Measurements from ENCODE around the gene DUSP9. TPM values are rescaled to one million over a fixed set of nuclear protein-coding genes. Genes with fewer than 3 reads are reported as not detected.

DUSP9 gene
- total RNA-seq, 2 donors from 2014 or later = not detected

DNA sequence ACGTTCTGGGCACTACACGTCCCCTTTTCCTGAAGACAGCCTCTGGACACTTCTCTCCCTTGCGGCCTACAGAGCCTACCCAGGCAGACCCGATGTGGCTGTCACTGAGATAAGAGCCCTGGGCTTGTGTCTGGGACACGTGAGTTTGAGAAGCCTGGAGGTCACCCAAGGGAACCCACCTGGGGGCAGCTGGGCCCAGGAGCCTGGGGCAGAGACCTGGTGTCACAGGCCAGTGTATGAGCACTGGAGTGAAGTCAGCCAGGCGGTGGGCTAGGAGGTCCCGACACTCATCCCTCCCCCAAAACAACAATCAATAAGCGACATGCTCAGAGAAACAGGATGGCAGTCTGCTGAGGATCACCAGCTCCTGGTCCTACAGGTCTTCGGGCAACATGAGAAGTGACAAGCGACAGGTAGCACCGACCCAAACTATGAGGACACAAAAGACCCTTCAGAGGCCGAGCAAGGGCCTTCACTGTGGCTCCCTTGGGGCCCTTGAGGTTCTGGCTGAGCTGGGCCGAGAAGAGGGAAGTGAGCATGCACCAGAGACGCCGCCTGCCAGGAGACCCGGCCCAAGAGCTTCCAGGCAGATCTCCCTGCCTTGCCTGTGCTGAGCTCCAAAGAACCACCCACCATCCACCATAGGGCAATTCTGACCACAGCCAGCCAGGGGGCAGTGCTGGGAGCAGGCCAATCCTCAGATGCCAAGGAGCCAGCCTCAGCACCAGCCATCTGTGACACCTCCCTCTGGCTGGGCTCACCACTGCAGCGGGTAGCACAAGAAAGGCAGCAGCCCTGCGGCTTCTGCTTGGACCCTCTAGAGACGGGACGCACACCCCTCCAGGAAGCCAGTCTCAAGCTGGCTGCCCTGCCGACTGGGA, 11.0 kb upstream of the DUSP9 start:
- Mint-ChIP-seq H3K9me3 (peaks cover 3% of the 10 kb centered on the region), H3K4me3 (no peak overlapping the region), H3K27me3 (peaks cover 3 to 4% of the 10 kb centered on the region in 2 donors), H3K4me1 (ENCODE audit: low read depth in 2 of 2) (no peaks in the 10 kb centered on the region), H3K36me3 (peaks cover 4% of the 10 kb centered on the region), H3K27ac (no peak overlapping the region)
- ATAC-seq (peak in 1 of 2 donors; percentile 38), DNase-seq (ENCODE audit: low spot score) (peak; percentile 58)

DNA sequence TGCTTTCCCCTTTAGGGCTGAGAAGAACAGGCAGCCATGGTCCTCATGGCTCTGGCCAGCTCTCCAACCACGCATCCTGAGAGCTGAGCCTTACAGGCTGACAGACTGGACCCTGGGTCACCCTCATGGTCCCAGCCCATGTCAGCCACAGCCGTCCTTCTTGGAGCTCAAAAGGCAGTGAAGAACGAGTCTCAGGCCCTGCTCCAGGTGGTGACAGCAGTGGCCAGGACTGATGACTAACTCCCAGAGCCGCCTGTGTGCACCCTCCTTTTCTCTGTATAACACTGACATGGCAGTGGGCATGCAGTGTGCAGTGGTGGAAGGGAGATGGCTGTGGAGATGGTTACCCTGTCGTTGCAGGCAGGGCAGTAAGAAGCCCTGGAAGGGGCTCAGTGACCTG, 10.3 kb upstream of the DUSP9 start:
- Mint-ChIP-seq H3K9me3 (no peaks in the 10 kb centered on the region), H3K4me1 (ENCODE audit: low read depth in 2 of 2) (no peaks in the 10 kb centered on the region), H3K36me3 (no peaks in the 10 kb centered on the region), H3K4me3 (no peak overlapping the region), H3K27me3 (peaks cover 0 to 3% of the 10 kb centered on the region in 2 donors), H3K27ac (no peak overlapping the region)
- peak; percentile 8 for DNase-seq (ENCODE audit: low spot score)
- no peak for ATAC-seq

DNA sequence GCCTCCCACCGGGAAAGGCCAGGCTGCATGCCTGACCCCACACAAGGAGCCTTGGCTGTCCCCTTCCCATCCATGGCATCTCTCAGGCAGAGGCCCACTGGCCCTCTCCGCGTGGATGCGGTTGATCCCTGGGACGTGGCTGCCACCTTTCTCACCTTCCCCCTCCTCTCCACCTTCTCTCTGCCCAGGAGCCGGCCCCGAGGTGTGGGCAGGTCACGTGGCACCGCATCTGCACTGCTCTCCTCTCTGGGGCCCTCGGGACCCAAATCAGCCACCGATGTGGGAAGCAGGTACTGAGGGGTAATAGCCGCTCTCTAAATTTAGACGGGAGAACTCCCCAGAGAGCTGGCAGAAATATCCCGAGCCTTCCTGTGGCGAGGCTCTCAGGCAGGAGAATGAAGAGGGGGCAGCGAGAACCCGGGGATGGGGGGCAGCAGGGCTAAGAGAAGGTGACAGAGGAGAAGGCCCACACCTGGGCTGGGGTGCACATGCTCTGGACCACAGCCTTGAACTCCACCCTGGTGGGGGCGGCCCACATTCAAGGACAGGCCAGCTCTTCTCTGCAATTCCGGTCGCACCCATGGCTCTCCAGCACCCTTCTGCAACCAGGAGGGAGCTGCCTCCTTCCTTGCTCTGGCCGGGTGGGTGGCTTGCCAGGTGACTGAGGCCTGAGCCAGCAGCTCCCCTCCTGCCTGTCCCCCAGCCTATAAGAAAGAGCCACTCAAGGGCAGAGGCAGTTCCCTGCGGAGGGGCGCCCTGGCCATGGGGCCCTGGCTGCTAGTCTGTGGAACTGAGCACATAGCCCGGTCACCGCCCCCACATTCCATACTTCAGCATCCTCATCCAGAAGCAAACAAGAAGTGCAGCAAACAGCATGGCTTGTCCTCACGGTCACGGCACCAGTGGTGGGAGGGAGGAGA, 9.6 kb upstream of the DUSP9 start:
- H3K36me3 Mint-ChIP-seq = no peaks in the 10 kb centered on the region
- peaks cover 0 to 3% of the 10 kb centered on the region in 2 donors for H3K27me3 Mint-ChIP-seq
- H3K4me3 Mint-ChIP-seq = no peak overlapping the region
- DNase-seq (ENCODE audit: low spot score) (peak; percentile 40), ATAC-seq (no peak)
- no peak overlapping the region for H3K27ac Mint-ChIP-seq
- H3K9me3 Mint-ChIP-seq = no peaks in the 10 kb centered on the region
- no peaks in the 10 kb centered on the region for H3K4me1 Mint-ChIP-seq (ENCODE audit: low read depth in 2 of 2)

DNA sequence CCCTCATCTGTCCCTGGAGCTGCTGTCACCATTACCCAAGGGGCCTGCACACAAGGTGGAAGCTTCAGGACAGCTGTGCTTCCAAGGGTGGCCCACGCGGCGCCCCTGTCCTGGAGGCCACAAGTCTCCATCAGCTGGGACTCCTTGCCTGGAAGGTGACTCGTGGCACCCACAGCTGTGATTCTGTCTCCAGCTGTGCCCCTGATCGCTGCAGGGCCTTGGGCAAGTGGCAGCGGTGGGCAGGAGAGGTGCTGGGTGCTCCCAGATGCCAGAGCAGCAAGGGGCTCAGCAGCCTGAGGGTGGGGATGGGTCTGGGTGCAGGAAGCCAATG, 9.0 kb upstream of the DUSP9 start:
- no peaks in the 10 kb centered on the region for H3K36me3 Mint-ChIP-seq
- no peaks in the 10 kb centered on the region for H3K4me1 Mint-ChIP-seq (ENCODE audit: low read depth in 2 of 2)
- no peaks in the 10 kb centered on the region for H3K9me3 Mint-ChIP-seq
- peaks cover 0 to 8% of the 10 kb centered on the region in 2 donors for H3K27me3 Mint-ChIP-seq
- no peak overlapping the region for H3K4me3 Mint-ChIP-seq
- DNase-seq (ENCODE audit: low spot score) (peak; percentile 25), ATAC-seq (no peak)
- no peak overlapping the region for H3K27ac Mint-ChIP-seq

DNA sequence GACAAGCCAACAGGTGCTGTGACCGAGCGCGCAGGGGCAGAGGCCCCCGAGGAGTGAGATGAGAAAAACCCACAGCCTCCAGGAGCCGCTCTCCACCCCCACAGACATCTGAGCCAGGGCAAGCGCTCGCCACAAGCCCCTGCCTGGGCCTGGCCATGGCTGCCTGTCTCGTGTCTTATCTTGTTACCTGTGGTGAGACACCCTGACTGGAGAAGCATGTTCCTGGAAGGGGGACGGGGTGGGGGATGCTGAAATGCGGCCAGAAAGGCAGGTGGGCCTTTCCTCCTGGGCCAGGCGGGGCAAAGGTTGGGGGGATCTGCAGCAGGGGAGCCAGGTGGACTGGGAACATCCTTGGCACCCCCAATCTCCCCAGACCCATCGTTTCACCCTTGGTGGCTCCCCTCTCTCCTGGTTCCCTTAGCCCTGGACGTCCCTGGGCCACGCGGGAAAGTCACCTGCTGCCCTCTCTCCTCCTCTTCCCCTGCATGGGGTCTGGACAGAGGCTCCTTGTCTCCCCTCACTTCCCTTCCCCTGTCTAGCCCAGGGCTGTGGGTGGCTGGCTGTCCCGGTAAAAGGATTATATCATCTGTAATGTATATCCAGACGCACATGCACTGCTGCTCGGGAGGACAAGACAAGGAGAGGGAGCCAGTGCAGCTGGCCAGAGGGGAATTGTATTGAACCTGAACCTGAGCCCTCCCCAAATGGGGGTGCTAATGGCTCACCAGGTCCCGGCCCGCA, 8.4 kb upstream of the DUSP9 start:
- H3K9me3 Mint-ChIP-seq = no peaks in the 10 kb centered on the region
- H3K36me3 Mint-ChIP-seq = no peaks in the 10 kb centered on the region
- ATAC-seq = no peak
- DNase-seq (ENCODE audit: low spot score) = peak; percentile 49
- H3K4me3 Mint-ChIP-seq = no peak overlapping the region
- H3K27ac Mint-ChIP-seq = no peak overlapping the region
- H3K27me3 Mint-ChIP-seq = peaks cover 0 to 9% of the 10 kb centered on the region in 2 donors
- H3K4me1 Mint-ChIP-seq (ENCODE audit: low read depth in 2 of 2) = no peaks in the 10 kb centered on the region

DNA sequence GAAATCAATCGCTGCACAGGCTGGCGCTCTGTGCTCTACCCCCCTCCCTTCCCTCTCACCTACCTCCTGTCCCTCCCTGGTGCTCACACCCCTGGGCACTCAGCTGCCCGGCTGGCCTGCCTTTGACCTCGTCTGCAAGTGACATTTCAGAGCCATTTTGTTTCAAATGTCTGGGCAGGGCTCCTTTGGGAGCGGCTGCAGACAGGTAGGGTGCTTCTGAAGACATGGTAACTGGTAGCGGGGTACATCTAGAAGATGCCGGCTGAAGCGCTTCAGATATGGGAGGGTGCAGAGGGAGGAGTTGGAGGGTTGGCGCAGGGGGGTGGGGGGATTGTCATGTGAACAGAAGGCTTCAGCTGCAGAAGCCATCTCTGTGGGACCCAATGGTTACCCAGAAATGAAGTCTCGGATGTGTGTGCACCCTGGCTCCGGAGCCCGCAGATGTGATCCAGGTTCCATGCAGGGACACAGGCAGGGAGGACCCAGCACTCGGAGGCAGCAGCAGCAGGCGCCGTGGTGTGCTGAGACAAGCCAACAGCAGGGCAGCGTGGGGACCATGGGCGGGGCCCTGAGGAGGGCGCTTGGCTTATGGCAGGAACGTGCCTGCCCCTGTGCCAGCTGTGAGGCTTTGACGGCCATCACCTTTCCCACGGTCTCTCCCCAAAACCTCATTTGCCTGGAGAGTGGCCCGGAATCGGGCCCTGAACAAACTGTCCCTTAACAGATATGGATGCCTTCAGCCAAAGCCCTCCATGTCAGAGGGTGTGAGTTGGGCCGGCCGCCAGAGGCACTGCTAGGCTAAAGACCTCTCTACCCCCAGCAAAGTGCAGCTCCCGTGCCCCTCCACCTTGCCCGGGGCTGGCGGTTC, 7.6 kb upstream of the DUSP9 start:
- no peak overlapping the region for H3K4me3 Mint-ChIP-seq
- H3K4me1 Mint-ChIP-seq (ENCODE audit: low read depth in 2 of 2) = no peaks in the 10 kb centered on the region
- no peak overlapping the region for H3K27ac Mint-ChIP-seq
- H3K9me3 Mint-ChIP-seq = no peaks in the 10 kb centered on the region
- no peaks in the 10 kb centered on the region for H3K36me3 Mint-ChIP-seq
- ATAC-seq (no peak), DNase-seq (ENCODE audit: low spot score) (peak; percentile 59)
- H3K27me3 Mint-ChIP-seq = peaks cover 0 to 9% of the 10 kb centered on the region in 2 donors

DNA sequence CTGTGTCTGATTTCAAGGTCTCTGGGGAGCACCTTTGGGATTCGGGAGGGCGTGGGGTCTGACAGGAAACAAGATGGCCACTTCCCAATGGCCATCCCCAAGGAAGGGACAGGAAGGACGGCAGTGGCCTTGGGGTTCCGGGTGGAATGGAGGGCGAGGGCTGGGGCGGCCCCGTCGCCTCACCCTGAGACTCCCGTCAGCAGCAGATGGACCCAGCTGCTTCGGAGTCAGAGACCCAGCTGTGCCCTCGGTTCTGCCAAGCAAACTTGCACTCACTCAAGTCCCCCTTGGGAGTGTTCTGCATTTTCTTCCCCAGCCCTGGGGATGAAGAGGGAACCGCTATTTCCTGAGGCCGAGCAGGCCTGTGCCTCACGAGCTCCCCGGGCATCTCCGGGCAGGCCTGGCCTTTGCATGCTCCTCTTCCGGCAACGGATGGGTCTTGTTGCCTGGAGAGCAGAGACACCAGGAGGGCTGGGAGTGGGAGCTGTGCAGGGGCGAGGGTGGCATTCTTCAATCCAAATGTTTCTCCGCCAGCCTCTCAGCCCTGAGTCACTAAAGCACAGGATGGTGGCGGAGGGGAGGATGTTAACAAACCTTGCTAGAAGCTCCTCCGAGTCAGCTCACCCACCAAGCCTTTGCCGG, 6.8 kb upstream of the DUSP9 start:
- no peak for ATAC-seq
- H3K4me1 Mint-ChIP-seq (ENCODE audit: low read depth in 2 of 2) = no peaks in the 10 kb centered on the region
- peak; percentile 55 for DNase-seq (ENCODE audit: low spot score)
- H3K4me3 Mint-ChIP-seq = no peak overlapping the region
- no peaks in the 10 kb centered on the region for H3K36me3 Mint-ChIP-seq
- peaks cover 0 to 9% of the 10 kb centered on the region in 2 donors for H3K27me3 Mint-ChIP-seq
- no peaks in the 10 kb centered on the region for H3K9me3 Mint-ChIP-seq
- no peak overlapping the region for H3K27ac Mint-ChIP-seq

DNA sequence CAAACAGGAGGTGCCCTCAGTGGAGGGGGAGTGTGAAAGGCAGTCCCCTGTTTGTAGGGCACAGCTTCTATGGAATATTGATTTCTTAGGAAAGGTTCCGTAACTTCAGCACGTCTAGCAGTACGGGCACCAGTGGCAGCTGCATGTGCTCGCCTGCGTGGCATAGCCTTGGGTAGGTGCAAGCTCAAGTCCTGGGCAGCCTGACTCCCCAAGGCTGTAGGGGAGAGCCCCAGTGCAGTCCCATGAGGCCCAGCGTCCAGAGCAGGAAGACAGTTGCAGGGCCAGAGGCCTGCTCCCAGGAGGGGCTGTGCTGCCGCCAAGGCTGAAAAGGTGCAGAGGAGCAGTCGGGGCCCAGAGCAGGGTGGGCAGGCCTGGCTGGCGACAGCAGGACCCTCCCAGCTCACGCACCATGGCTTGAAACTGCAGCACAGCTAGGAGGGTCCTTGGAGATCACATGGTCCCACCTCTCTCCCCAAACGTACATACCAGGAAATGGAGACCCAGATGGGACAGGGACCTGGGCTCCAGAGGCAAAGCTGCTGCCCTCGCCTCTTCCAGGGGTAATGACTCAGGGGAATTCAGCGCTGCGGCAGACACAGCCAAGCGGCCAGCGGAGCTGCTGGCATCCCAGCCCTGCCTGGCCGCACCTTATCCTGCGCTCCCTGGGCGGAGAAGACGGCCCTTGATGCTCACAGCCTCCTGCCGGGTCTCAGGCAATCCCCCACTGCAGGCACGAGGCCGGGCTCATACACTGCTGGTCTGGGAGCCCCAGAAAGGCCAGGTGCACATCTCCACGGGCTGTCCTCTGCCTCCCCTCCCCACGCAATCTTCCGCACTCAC, 6.0 kb upstream of the DUSP9 start:
- H3K27me3 Mint-ChIP-seq = peaks cover 3 to 9% of the 10 kb centered on the region in 2 donors
- H3K36me3 Mint-ChIP-seq = no peaks in the 10 kb centered on the region
- H3K4me3 Mint-ChIP-seq = no peak overlapping the region
- no peaks in the 10 kb centered on the region for H3K4me1 Mint-ChIP-seq (ENCODE audit: low read depth in 2 of 2)
- no peak for ATAC-seq
- no peaks in the 10 kb centered on the region for H3K9me3 Mint-ChIP-seq
- no peak overlapping the region for H3K27ac Mint-ChIP-seq
- peak; percentile 54 for DNase-seq (ENCODE audit: low spot score)

DNA sequence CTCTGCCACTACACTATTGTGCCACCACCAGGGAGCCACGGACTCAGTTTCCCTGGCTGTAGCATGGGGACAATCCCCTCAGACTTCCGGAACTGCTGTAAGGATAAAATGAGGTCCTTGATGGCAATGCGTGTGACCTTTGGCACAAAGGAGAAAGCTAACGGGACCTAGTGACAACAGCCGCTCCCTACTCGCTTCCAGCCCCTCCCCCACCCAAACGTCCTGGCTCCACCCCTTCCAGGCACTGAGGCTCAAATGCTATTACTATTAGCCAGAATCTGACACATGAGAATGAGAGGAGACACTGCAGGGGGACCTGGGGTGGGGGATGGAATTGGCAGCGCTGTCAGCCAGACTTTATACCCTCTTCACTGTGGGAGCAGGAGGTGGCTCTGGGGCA, 5.4 kb upstream of the DUSP9 start:
- H3K4me3 Mint-ChIP-seq = no peak overlapping the region
- DNase-seq (ENCODE audit: low spot score) (no peak), ATAC-seq (no peak)
- H3K9me3 Mint-ChIP-seq = no peaks in the 10 kb centered on the region
- H3K27ac Mint-ChIP-seq = no peak overlapping the region
- no peaks in the 10 kb centered on the region for H3K4me1 Mint-ChIP-seq (ENCODE audit: low read depth in 2 of 2)
- H3K36me3 Mint-ChIP-seq = no peaks in the 10 kb centered on the region
- peaks cover 7 to 9% of the 10 kb centered on the region in 2 donors for H3K27me3 Mint-ChIP-seq

DNA sequence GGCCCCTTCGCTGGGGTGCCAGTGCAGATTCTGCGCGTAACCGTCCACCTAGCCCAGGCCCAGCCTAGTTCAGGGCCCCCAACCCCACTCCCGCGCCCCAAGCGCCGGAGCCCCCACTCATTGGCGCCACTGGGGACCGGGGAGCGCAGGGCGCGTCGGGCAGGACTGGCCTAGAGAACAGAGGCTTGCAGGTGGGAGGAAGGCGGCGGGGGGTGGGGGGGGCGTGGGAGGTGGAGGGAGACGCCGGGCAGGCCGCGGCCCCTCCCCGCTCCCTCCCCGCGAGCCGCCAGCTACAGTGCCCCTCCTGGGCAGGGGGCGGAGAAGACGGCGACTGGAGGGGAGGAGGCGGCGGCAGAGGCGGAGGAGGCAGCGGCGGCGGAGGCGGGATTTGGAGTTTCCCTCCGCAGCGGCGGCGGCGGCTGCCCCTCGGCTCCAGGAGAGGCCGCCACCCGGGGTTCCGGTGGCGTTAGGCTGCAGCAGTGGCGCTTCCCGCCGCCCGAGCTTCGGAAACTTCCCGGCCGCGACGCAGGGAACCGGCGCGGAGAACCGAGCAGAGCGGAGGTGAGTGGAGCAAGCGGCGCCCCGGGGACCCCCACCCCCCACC, 4.8 kb upstream of the DUSP9 start:
- Mint-ChIP-seq H3K9me3 (no peaks in the 10 kb centered on the region), H3K4me3 (no peak overlapping the region), H3K27me3 (peaks cover 7 to 9% of the 10 kb centered on the region in 2 donors), H3K4me1 (ENCODE audit: low read depth in 2 of 2) (no peaks in the 10 kb centered on the region), H3K36me3 (no peaks in the 10 kb centered on the region), H3K27ac (no peak overlapping the region)
- peak; percentile 56 for DNase-seq (ENCODE audit: low spot score)
- ATAC-seq = no peak

DNA sequence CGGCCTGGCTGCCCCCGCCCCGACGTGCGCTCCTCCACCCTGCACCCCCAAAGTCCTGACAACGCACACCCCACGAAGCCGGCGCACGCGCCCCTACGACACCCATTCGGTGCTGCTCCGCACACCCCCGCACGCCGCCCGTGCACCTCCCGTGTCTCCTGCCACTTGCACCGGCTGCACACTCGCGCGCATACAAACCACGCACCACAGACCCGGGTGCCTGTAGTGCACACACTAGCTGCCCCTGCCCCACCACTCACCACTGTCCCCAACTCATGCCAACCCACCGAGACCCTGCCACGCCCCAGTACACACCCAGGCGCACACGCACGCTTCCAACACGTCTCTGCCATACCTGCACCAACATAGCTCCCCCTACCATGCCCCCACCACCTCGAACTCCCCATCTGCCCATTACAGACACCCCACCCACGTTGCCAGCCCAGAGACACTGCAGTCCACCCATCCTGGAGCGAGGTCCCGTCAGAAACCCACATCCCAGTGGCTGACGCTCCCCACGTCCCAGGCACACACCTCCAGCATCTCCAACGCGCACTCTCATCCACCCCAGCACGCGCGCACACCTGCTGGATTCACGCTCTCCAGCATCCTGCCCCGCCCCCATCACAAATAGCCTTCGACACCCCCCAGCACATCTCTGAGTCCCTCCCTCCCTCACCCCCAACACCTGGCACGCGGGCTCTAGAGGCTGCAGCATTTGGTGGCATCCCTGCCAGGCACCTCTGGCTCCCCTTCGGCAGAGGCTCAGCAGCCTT, 4.2 kb upstream of the DUSP9 start:
- DNase-seq (ENCODE audit: low spot score) = peak; percentile 40
- no peak for ATAC-seq
- no peaks in the 10 kb centered on the region for H3K9me3 Mint-ChIP-seq
- peak overlapping the region; percentile 12 for H3K4me3 Mint-ChIP-seq
- H3K27me3 Mint-ChIP-seq = peaks cover 7 to 9% of the 10 kb centered on the region in 2 donors
- H3K36me3 Mint-ChIP-seq = no peaks in the 10 kb centered on the region
- no peaks in the 10 kb centered on the region for H3K4me1 Mint-ChIP-seq (ENCODE audit: low read depth in 2 of 2)
- H3K27ac Mint-ChIP-seq = no peak overlapping the region
